Right lobe of liver (tissue), 4 donors: ENCODE results near the gene MCCC1.

Experiments
- POLR2A ChIP-seq: fragments of 450-650 bp; IDR thresholded peaks from one replicate; pipeline ENCODE4 v1.6.1; 2017; ENCODE audit warnings: antibody characterized with exemption, mild to moderate bottlenecking
- TF ChIP-seq, protein P1 (sequence below), 4 donors: fragments of 200-600 bp in 3 of 4; fragments of 450-650 bp in 1 of 4; IDR thresholded peaks; one replicate each; pipeline versions ENCODE4 v1.5.1 to v1.8.0; 2016 to 2022; ENCODE audit warnings: antibody characterized with exemption in 4 of 4, mild to moderate bottlenecking in 2 of 4
- donor health status: DM: no; HTN: no; CAD: no.
- donor health status: DM: no; HTN: no; CAD: no.
- donor health status: DM: no; HTN: yes; CAD: no.

DNA sequence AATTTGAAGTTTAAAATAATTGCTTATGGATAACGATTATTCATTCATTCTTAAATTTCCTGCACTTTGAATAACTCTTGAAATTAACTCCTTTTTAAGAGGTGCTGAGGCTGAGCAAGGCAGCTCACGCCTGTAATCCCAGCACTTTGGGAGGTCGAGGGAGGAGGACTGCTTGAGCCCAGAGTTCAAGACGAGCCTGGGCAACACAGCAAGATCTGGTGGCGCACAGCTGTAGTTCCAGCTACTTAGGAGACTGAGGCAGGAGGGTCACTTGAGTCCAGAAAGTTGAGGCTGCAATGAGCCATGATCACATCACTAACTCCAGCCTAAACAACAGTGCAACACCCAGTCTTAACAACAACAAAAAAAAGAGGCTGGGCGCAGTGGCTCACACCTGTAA lies 126.9 kb downstream of the MCCC1 start:
- TF ChIP-seq, protein P1, sequence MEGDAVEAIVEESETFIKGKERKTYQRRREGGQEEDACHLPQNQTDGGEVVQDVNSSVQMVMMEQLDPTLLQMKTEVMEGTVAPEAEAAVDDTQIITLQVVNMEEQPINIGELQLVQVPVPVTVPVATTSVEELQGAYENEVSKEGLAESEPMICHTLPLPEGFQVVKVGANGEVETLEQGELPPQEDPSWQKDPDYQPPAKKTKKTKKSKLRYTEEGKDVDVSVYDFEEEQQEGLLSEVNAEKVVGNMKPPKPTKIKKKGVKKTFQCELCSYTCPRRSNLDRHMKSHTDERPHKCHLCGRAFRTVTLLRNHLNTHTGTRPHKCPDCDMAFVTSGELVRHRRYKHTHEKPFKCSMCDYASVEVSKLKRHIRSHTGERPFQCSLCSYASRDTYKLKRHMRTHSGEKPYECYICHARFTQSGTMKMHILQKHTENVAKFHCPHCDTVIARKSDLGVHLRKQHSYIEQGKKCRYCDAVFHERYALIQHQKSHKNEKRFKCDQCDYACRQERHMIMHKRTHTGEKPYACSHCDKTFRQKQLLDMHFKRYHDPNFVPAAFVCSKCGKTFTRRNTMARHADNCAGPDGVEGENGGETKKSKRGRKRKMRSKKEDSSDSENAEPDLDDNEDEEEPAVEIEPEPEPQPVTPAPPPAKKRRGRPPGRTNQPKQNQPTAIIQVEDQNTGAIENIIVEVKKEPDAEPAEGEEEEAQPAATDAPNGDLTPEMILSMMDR (IDR thresholded peaks at IDR 0.05), result no peak
- no peak for TF ChIP-seq POLR2A
